HCT116 (cell line): Measurements from ENCODE around the gene LRP1B. TPM values are rescaled to one million over a fixed set of nuclear protein-coding genes. Genes with fewer than 3 reads are reported as not detected.

ENCODE experiments used
- ATAC-seq: fragments of 200-7000 bp; cut with Tn5 transposase; 2 replicates; pipeline ENCODE4 v1.9.1; 2020; ENCODE audit warnings: mild to moderate bottlenecking, moderate library complexity
- BruUV-seq: library from RNA; stranded (reverse); fragments of 400-500 nt; replicated peaks from 2 replicates; lab custom pipeline; 2021; lab: Mats Ljungman, UMichigan
- CTCF ChIA-PET: fragments of 300-600 bp; sonication (Branson Sonifier 250); formaldehyde crosslinking; loops from one replicate; lab custom pipeline; 2021; ENCODE audit warnings: antibody characterized with exemption; lab: Charles Lee
- POLR2A ChIA-PET: fragments of 300-600, 350-600 bp; sonication (Branson Sonifier 250); formaldehyde crosslinking; loops from one replicate; lab custom pipeline; 2021; ENCODE audit warnings: antibody characterized with exemption; lab: Charles Lee
- RAD21 ChIA-PET, 2 experiments: fragments of 300-600 bp; sonication (Branson Sonifier 250); formaldehyde crosslinking; loops; one replicate each; lab custom pipeline; 2023; ENCODE audit warnings: low total read pairs in 2 of 2; ENCODE audit not compliant: uncharacterized antibody in 2 of 2, unreplicated experiment in 2 of 2, low non-redundant PET in 1 of 2; lab: Charles Lee
- DNase-seq: peaks from one replicate; pipeline ENCODE4 v3.0.0-alpha.2; 2010; ENCODE audit warnings: low read depth, low spot score
- H2AFZ ChIP-seq: fragments of 200-600 bp; shearing (Covaris generic), sonication (generic); 2 replicates; pipeline ENCODE4 v1.6.1; 2017; ENCODE audit warnings: low read depth, mixed run types, mixed read lengths, antibody characterized with exemption, low read length; ENCODE audit not compliant: poor library complexity, severe bottlenecking
- H3K27ac ChIP-seq: 2 replicates; pipeline ENCODE4 v1.5.1; 2012; ENCODE audit warnings: low read depth, low read length
- H3K27me3 ChIP-seq: fragments of 200-600 bp; sonication (generic); 2 replicates; pipeline ENCODE4 v1.6.1; 2016; ENCODE audit warnings: mixed run types, low read length, mixed read lengths; ENCODE audit not compliant: insufficient read depth
- H3K36me3 ChIP-seq, 2 experiments: fragments of 200-500 bp in 1 of 2; fragments of 200-600 bp in 1 of 2; sonication (Bioruptor generic) in 1 of 2; sonication (generic) in 1 of 2; 2 replicates each; pipeline versions ENCODE4 v1.5.1 to v1.6.1; 2014 to 2016; ENCODE audit warnings: low read length in 2 of 2, inconsistent platforms in 1 of 2, mixed read lengths in 1 of 2, mixed run types in 1 of 2; ENCODE audit not compliant: insufficient read depth in 2 of 2, control insufficient read depth in 1 of 2
- H3K4me1 ChIP-seq, 2 experiments: fragments of 200-600 bp in 1 of 2; sonication (generic) in 1 of 2; 2 replicates each; pipeline versions ENCODE4 v1.5.1 to v1.6.1; 2012 to 2017; ENCODE audit warnings: low read length in 2 of 2, inconsistent platforms in 1 of 2, mild to moderate bottlenecking in 1 of 2, mixed read lengths in 1 of 2, mixed run types in 1 of 2, moderate library complexity in 1 of 2; ENCODE audit not compliant: insufficient read depth in 2 of 2, control insufficient read depth in 1 of 2
- H3K4me2 ChIP-seq: fragments of 200-600 bp; sonication (generic); 2 replicates; pipeline ENCODE4 v1.6.1; 2017; ENCODE audit warnings: mixed run types, low read length, mixed read lengths
- H3K4me3 ChIP-seq, 2 experiments: fragments of 200-600 bp in 1 of 2; sonication (generic) in 1 of 2; replicated peaks in 1 of 2; 2 replicates each; pipeline ENCODE4 v1.5.1; 2011 to 2016; ENCODE audit warnings: low read length in 2 of 2, control low read depth in 1 of 2, low read depth in 1 of 2, mild to moderate bottlenecking in 1 of 2, mixed read lengths in 1 of 2, mixed run types in 1 of 2
- H3K79me2 ChIP-seq: fragments of 200-600 bp; sonication (generic); 2 replicates; pipeline ENCODE4 v1.6.1; 2017; ENCODE audit warnings: mild to moderate bottlenecking, mixed run types, low read length, moderate library complexity, mixed read lengths; ENCODE audit not compliant: insufficient read depth
- H3K9ac ChIP-seq: fragments of 200-600 bp; sonication (generic); 2 replicates; pipeline ENCODE4 v1.6.1; 2016; ENCODE audit warnings: low read length, mixed read lengths
- H3K9me2 ChIP-seq: fragments of 200-600 bp; sonication (generic), shearing (Covaris generic); 2 replicates; pipeline ENCODE4 v1.6.1; 2017; ENCODE audit warnings: mixed run types, mild to moderate bottlenecking, moderate library complexity; ENCODE audit not compliant: insufficient read depth
- H3K9me3 ChIP-seq, 2 experiments: fragments of 200-500 bp in 1 of 2; fragments of 200-600 bp in 1 of 2; sonication (Bioruptor generic) in 1 of 2; sonication (generic) in 1 of 2; 2 replicates each; pipeline ENCODE4 v1.6.1; 2014 to 2017; ENCODE audit warnings: low read length in 2 of 2, mixed read lengths in 2 of 2, inconsistent platforms in 1 of 2, low read depth in 1 of 2, mild to moderate bottlenecking in 1 of 2, mixed run types in 1 of 2, moderate library complexity in 1 of 2; ENCODE audit not compliant: control insufficient read depth in 1 of 2, insufficient read depth in 1 of 2
- H4K20me1 ChIP-seq: fragments of 200-600 bp; sonication (generic), shearing (Covaris generic); 2 replicates; pipeline ENCODE4 v1.6.1; 2017; ENCODE audit warnings: mixed run types, mild to moderate bottlenecking, moderate library complexity; ENCODE audit not compliant: insufficient read depth
- CBX3 ChIP-seq: IDR thresholded peaks from 2 replicates; pipeline ENCODE4 v1.6.1; 2012; ENCODE audit warnings: low read depth
- CEBPB ChIP-seq: IDR thresholded peaks from 2 replicates; pipeline ENCODE4 v1.6.1; 2012; ENCODE audit warnings: low read depth
- ELF1 ChIP-seq: IDR thresholded peaks from 2 replicates; pipeline ENCODE4 v1.6.1; 2012; ENCODE audit warnings: low read depth, borderline replicate concordance
- EZH2 ChIP-seq: fragments of 200-600 bp; sonication (generic); IDR thresholded peaks from 2 replicates; pipeline ENCODE4 v1.6.1; 2017; ENCODE audit warnings: antibody characterized with exemption, mixed run types
- FOSL1 ChIP-seq: IDR thresholded peaks from 2 replicates; pipeline ENCODE4 v1.6.1; 2012; ENCODE audit warnings: low read depth
- JUND ChIP-seq: IDR thresholded peaks from 2 replicates; pipeline ENCODE4 v1.6.1; 2012
- POLR2AphosphoS5 ChIP-seq: IDR thresholded peaks from 2 replicates; pipeline ENCODE4 v1.6.1; 2011; ENCODE audit warnings: mild to moderate bottlenecking, low read depth, low read length, moderate library complexity
- SIN3A ChIP-seq: IDR thresholded peaks from 2 replicates; pipeline ENCODE4 v1.6.1; 2012; ENCODE audit warnings: low read depth
- SRF ChIP-seq: IDR thresholded peaks from 2 replicates; pipeline ENCODE4 v1.6.1; 2012; ENCODE audit warnings: low read depth
- ZFX ChIP-seq: fragments of 450-650 bp; IDR thresholded peaks from 2 replicates; pipeline ENCODE4 v1.6.1; 2017
- ZNF274 ChIP-seq: fragments of 200-500 bp; sonication (Bioruptor generic); IDR thresholded peaks from 2 replicates; pipeline ENCODE4 v1.6.1; 2014; ENCODE audit warnings: mild to moderate bottlenecking, low read depth, low read length, inconsistent platforms
- intact Hi-C: fragments of 100-400 bp; cut with micrococcal nuclease; formaldehyde crosslinking; loops from 2 replicates; pipeline ENCODE4 v1.10.0; 2022
- total RNA-seq: library from RNA; stranded (reverse); gene quantifications from one replicate; pipeline ENCODE4 v1.2.1, GENCODE V29; 2021; ENCODE audit not compliant: unreplicated experiment
- TF ChIP-seq, protein P1 (sequence below): IDR thresholded peaks from 2 replicates; pipeline ENCODE4 v1.6.1; 2012; ENCODE audit warnings: low read depth
- TF ChIP-seq, protein P2 (sequence below): IDR thresholded peaks from 2 replicates; pipeline ENCODE4 v1.6.1; 2012
- TF ChIP-seq, protein P3 (sequence below): IDR thresholded peaks from 2 replicates; pipeline ENCODE4 v1.6.1; 2012
- TF ChIP-seq, protein P4 (sequence below): IDR thresholded peaks from 2 replicates; pipeline ENCODE4 v1.6.1; 2011; ENCODE audit warnings: mild to moderate bottlenecking, low read length, moderate library complexity; ENCODE audit not compliant: insufficient replicate concordance; ENCODE audit errors: extremely low read depth

Gene LRP1B
- total RNA-seq, 1 experiment from 2014 or later = 0.34 TPM

DNA sequence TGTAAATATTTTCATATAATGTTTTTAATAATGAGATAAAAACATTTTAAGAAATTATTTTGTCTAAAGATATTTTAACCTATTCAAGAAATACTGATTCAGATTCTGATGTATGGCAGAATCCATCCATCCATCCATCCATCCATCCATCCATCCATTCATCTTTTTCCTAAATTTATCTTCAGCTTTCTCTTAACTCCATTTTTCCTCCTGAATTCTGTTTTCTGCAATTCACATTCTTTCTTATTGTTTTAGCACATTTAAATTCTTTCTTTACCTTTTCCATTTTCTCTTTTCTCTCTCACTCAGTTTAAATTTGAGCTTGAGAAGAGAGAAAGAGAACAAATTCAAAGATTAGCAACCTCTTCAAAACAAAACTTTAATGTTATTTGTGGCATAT, 3.6 kb downstream of the LRP1B start:
- TF ChIP-seq, protein P1, sequence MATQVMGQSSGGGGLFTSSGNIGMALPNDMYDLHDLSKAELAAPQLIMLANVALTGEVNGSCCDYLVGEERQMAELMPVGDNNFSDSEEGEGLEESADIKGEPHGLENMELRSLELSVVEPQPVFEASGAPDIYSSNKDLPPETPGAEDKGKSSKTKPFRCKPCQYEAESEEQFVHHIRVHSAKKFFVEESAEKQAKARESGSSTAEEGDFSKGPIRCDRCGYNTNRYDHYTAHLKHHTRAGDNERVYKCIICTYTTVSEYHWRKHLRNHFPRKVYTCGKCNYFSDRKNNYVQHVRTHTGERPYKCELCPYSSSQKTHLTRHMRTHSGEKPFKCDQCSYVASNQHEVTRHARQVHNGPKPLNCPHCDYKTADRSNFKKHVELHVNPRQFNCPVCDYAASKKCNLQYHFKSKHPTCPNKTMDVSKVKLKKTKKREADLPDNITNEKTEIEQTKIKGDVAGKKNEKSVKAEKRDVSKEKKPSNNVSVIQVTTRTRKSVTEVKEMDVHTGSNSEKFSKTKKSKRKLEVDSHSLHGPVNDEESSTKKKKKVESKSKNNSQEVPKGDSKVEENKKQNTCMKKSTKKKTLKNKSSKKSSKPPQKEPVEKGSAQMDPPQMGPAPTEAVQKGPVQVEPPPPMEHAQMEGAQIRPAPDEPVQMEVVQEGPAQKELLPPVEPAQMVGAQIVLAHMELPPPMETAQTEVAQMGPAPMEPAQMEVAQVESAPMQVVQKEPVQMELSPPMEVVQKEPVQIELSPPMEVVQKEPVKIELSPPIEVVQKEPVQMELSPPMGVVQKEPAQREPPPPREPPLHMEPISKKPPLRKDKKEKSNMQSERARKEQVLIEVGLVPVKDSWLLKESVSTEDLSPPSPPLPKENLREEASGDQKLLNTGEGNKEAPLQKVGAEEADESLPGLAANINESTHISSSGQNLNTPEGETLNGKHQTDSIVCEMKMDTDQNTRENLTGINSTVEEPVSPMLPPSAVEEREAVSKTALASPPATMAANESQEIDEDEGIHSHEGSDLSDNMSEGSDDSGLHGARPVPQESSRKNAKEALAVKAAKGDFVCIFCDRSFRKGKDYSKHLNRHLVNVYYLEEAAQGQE = no peak
- TF ChIP-seq ELF1 = no peak
- TF ChIP-seq SIN3A = no peak
- no peak for TF ChIP-seq ZNF274
- TF ChIP-seq, protein P2, sequence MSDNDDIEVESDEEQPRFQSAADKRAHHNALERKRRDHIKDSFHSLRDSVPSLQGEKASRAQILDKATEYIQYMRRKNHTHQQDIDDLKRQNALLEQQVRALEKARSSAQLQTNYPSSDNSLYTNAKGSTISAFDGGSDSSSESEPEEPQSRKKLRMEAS = no peak
- TF ChIP-seq FOSL1 = no peak
- TF ChIP-seq POLR2AphosphoS5 = no peak
- no peak for TF ChIP-seq JUND
- TF ChIP-seq, protein P3, sequence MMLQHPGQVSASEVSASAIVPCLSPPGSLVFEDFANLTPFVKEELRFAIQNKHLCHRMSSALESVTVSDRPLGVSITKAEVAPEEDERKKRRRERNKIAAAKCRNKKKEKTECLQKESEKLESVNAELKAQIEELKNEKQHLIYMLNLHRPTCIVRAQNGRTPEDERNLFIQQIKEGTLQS = no peak
- TF ChIP-seq CEBPB = no peak
- TF ChIP-seq EZH2 = no peak
- no peak for TF ChIP-seq SRF
- TF ChIP-seq ZFX = no peak
- TF ChIP-seq CBX3 = no peak
- TF ChIP-seq, protein P4, sequence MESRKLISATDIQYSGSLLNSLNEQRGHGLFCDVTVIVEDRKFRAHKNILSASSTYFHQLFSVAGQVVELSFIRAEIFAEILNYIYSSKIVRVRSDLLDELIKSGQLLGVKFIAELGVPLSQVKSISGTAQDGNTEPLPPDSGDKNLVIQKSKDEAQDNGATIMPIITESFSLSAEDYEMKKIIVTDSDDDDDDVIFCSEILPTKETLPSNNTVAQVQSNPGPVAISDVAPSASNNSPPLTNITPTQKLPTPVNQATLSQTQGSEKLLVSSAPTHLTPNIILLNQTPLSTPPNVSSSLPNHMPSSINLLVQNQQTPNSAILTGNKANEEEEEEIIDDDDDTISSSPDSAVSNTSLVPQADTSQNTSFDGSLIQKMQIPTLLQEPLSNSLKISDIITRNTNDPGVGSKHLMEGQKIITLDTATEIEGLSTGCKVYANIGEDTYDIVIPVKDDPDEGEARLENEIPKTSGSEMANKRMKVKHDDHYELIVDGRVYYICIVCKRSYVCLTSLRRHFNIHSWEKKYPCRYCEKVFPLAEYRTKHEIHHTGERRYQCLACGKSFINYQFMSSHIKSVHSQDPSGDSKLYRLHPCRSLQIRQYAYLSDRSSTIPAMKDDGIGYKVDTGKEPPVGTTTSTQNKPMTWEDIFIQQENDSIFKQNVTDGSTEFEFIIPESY = no peak
- CTCF ChIA-PET = interaction anchor here (2.7 kb wide), 1 partner anchor 13 kb away, joined by 8 read pairs; no protein-coding TSS in a partner anchor
- Histone ChIP-seq H3K9me2 (no peaks in the 10 kb centered on the region), H3K4me2 (no peak overlapping the region), H3K27ac (no peak overlapping the region), H3K36me3 (no peaks in the 10 kb centered on the region), H3K4me3 (no peak overlapping the region), H2AFZ (no peak overlapping the region), H3K4me1 (peaks cover 0 to 5% of the 10 kb centered on the region in 2 experiments; a peak in 1 of 4 replicates), H3K79me2 (no peaks in the 10 kb centered on the region), H4K20me1 (no peaks in the 10 kb centered on the region), H3K27me3 (no peaks in the 10 kb centered on the region), H3K9ac (no peak overlapping the region), H3K9me3 (no peaks in the 10 kb centered on the region)
- POLR2A ChIA-PET = no interaction called here
- no peak for DNase-seq
- no TSS peak for BruUV-seq
- intact Hi-C loops = no loop called here
- no peak for ATAC-seq
- RAD21 ChIA-PET = no interaction called here
